ENCODE data around the gene LMO1.

GRCh38 chr11:8312986-8313385 lies 49.3 kb upstream of the LMO1 start:
- TF ChIP-seq CTCF (IDR thresholded peaks at IDR 0.05; ENCODE audit: low read depth, low read length, missing input control): no peak
- TF ChIP-seq TAF1 (conservative IDR thresholded peaks at IDR 0.05): no peak
- TF ChIP-seq, protein P1, sequence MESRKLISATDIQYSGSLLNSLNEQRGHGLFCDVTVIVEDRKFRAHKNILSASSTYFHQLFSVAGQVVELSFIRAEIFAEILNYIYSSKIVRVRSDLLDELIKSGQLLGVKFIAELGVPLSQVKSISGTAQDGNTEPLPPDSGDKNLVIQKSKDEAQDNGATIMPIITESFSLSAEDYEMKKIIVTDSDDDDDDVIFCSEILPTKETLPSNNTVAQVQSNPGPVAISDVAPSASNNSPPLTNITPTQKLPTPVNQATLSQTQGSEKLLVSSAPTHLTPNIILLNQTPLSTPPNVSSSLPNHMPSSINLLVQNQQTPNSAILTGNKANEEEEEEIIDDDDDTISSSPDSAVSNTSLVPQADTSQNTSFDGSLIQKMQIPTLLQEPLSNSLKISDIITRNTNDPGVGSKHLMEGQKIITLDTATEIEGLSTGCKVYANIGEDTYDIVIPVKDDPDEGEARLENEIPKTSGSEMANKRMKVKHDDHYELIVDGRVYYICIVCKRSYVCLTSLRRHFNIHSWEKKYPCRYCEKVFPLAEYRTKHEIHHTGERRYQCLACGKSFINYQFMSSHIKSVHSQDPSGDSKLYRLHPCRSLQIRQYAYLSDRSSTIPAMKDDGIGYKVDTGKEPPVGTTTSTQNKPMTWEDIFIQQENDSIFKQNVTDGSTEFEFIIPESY (IDR thresholded peaks at IDR 0.05): no peak
- TF ChIP-seq EGR1 (IDR thresholded peaks at IDR 0.05; ENCODE audit: low read depth in 2 of 2): no peak
